GM19351 (cell line): ENCODE results near the gene RBM15B.
"Not testable (repeated sequence)": the region's sequence is repeated elsewhere in the genome, so short reads cannot be mapped to it uniquely, and the experiment has no call there.

Experiments used
- ATAC-seq: cut with Tn5 transposase; IDR thresholded peaks from one replicate; pipeline ENCODE4 v1.9.1; 2021; ENCODE audit warnings: mild to moderate bottlenecking, moderate library complexity; ENCODE audit not compliant: unreplicated experiment

RBM15B gene

GRCh38 chr3:51375571-51375970 is 15.5 kb upstream of the RBM15B start:
- no peak for ATAC-seq

GRCh38 chr3:51378065-51378464 is 13.0 kb upstream of the RBM15B start:
- ATAC-seq: no peak

GRCh38 chr3:51378726-51379125 is 12.4 kb upstream of the RBM15B start:
- ATAC-seq: no peak

- no peak for ATAC-seq
Observed at GRCh38 chr3:51379301-51379700, 11.8 kb upstream of the RBM15B start.

GRCh38 chr3:51379746-51380455 is 11.2 kb upstream of the RBM15B start:
- ATAC-seq: no peak

- ATAC-seq: no peak
Observed at GRCh38 chr3:51380601-51381332, 10.3 kb upstream of the RBM15B start.

GRCh38 chr3:51381333-51381705 is 9.8 kb upstream of the RBM15B start:
- no peak for ATAC-seq

GRCh38 chr3:51382076-51382745 is 8.9 kb upstream of the RBM15B start:
- ATAC-seq: no peak

GRCh38 chr3:51382947-51383578 is 8.0 kb upstream of the RBM15B start:
- no peak for ATAC-seq

GRCh38 chr3:51384055-51384725 is 6.9 kb upstream of the RBM15B start:
- peak; percentile 8 for ATAC-seq

GRCh38 chr3:51384726-51385473 is 6.2 kb upstream of the RBM15B start, which contains the start of gene MANF:
Gene MANF (plus strand): TSS chr3:51385291. CDS start chr3:51385343, 52 bp downstream.
- ATAC-seq: peak; percentile 93

- ATAC-seq: no peak
Observed at GRCh38 chr3:51385621-51386091, 5.4 kb upstream of the RBM15B start.

- no peak for ATAC-seq
Observed at GRCh38 chr3:51386159-51386851, 4.8 kb upstream of the RBM15B start.

- no peak for ATAC-seq
Observed at GRCh38 chr3:51386852-51387229, 4.2 kb upstream of the RBM15B start.

GRCh38 chr3:51387281-51387680 is 3.8 kb upstream of the RBM15B start:
- ATAC-seq: not testable (repeated sequence)

GRCh38 chr3:51388286-51389029 is 2.6 kb upstream of the RBM15B start:
- no peak for ATAC-seq

GRCh38 chr3:51389423-51390183 is 1.5 kb upstream of the RBM15B start:
- no peak for ATAC-seq
